BE2C (cell line): Measurements from ENCODE around the gene CPNE4.
"Not testable (repeated sequence)": the region's sequence is repeated elsewhere in the genome, so short reads cannot be mapped to it uniquely, and the experiment has no call there.

ENCODE experiments used
- DNase-seq: peaks from one replicate; pipeline ENCODE4 v3.0.0-alpha.2; 2020
- H3K27me3 ChIP-seq: fragments of 250-450 bp; sonication (Bioruptor Pico); 2 replicates; pipeline ENCODE4 v1.5.1; 2020; ENCODE audit warnings: mild to moderate bottlenecking
- H3K36me3 ChIP-seq: fragments of 250-450 bp; sonication (Bioruptor Pico); 2 replicates; pipeline ENCODE4 v1.5.1; 2020; ENCODE audit warnings: mild to moderate bottlenecking
- H3K4me1 ChIP-seq: fragments of 250-450 bp; sonication (Bioruptor Pico); 2 replicates; pipeline ENCODE4 v1.5.1; 2020
- H3K4me3 ChIP-seq: 2 replicates; pipeline ENCODE4 v1.5.1; 2011; ENCODE audit warnings: low read depth, low read length
- H3K9me3 ChIP-seq: fragments of 250-450 bp; sonication (Bioruptor Pico); 2 replicates; pipeline ENCODE4 v1.5.1; 2020
- CTCF ChIP-seq: IDR thresholded peaks from 2 replicates; pipeline ENCODE4 v1.5.1; 2012; ENCODE audit warnings: mild to moderate bottlenecking, low read depth, low read length

CPNE4 gene

GRCh38 chr3:131900891-131901290 lies 133.9 kb downstream of the CPNE4 start:
- H3K9me3 ChIP-seq = no peaks in the 10 kb centered on the region
- DNase-seq = no peak
- H3K4me1 ChIP-seq = no peaks in the 10 kb centered on the region
- no peaks in the 10 kb centered on the region for H3K36me3 ChIP-seq
- no peak overlapping the region for H3K4me3 ChIP-seq
- H3K27me3 ChIP-seq = no peaks in the 10 kb centered on the region
- no peak for TF ChIP-seq CTCF

DNA sequence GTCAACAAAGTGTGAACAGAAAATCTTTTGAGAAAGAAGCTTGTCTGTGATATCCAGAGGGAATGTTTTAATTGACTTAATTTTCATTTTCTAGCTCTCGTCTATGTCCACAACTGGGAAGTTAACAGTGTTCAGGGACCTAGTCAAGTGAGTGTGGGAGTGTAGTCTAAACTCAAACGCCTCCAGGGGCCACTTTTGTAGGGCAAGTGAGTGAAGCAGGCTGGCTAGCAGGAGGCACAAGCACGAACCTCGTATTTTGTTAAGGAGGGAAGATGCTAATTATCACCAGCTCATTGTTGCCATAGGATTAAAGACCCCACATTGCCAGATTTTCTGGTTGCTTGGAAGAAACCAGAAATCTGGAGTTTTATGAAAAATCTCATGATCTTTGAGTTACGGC lies 135.8 kb downstream of the CPNE4 start:
- H3K36me3 ChIP-seq = no peaks in the 10 kb centered on the region
- H3K4me1 ChIP-seq = no peaks in the 10 kb centered on the region
- peak; percentile 25 for DNase-seq
- H3K27me3 ChIP-seq = no peaks in the 10 kb centered on the region
- no peak for TF ChIP-seq CTCF
- no peaks in the 10 kb centered on the region for H3K9me3 ChIP-seq
- H3K4me3 ChIP-seq = no peak overlapping the region

GRCh38 chr3:131898346-131898745 lies 136.5 kb downstream of the CPNE4 start:
- peak; percentile 33 for DNase-seq
- no peak overlapping the region for H3K4me3 ChIP-seq
- no peak for TF ChIP-seq CTCF
- no peaks in the 10 kb centered on the region for H3K4me1 ChIP-seq
- H3K9me3 ChIP-seq = no peaks in the 10 kb centered on the region
- no peaks in the 10 kb centered on the region for H3K27me3 ChIP-seq
- H3K36me3 ChIP-seq = no peaks in the 10 kb centered on the region

GRCh38 chr3:131896285-131896684 lies 138.5 kb downstream of the CPNE4 start:
- H3K9me3 ChIP-seq = no peaks in the 10 kb centered on the region
- no peak for TF ChIP-seq CTCF
- H3K27me3 ChIP-seq = no peaks in the 10 kb centered on the region
- no peaks in the 10 kb centered on the region for H3K36me3 ChIP-seq
- H3K4me3 ChIP-seq = no peak overlapping the region
- no peaks in the 10 kb centered on the region for H3K4me1 ChIP-seq
- DNase-seq = no peak

GRCh38 chr3:131895766-131896165 lies 139.0 kb downstream of the CPNE4 start:
- Histone ChIP-seq H3K27me3 (no peaks in the 10 kb centered on the region), H3K36me3 (no peaks in the 10 kb centered on the region), H3K9me3 (no peaks in the 10 kb centered on the region), H3K4me3 (no peak overlapping the region), H3K4me1 (no peaks in the 10 kb centered on the region)
- no peak for DNase-seq
- no peak for TF ChIP-seq CTCF

- no peak for DNase-seq
- Histone ChIP-seq H3K4me1 (no peaks in the 10 kb centered on the region), H3K4me3 (no peak overlapping the region), H3K9me3 (no peaks in the 10 kb centered on the region), H3K27me3 (no peaks in the 10 kb centered on the region), H3K36me3 (no peaks in the 10 kb centered on the region)
- TF ChIP-seq CTCF = no peak
These were observed 142.5 kb downstream of the CPNE4 start for GRCh38 chr3:131892331-131892730.

DNA sequence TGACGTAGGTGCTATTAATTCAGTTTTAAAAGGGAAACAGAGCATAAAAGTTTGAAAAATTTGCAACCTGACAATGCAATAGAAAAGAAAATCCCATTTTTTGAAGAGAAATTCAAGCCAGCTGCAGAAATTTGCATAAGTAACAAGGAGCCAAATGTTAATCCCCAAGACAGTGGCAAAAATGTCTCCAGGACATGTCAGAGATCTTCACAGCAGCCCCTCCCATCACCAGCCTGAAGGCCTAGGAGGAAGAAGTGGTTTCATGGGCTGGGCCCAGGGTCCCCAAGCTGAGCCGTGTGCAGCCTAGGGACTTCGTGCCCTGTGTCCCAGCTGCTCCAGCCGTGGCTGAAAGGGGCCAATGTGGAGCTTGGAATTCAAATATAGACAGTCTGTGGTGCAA lies 148.9 kb downstream of the CPNE4 start:
- not testable (repeated sequence) for H3K4me3 ChIP-seq, H3K36me3 ChIP-seq, DNase-seq, H3K27me3 ChIP-seq, H3K4me1 ChIP-seq, H3K9me3 ChIP-seq
